Stimulated activated naive B cell treated with anti-CD40 and anti-IgM and Interleukin-4, amounts not matched to agents 10 μg/mL and 1 μg/mL and 100 μg/mL, for 72 hours (primary cell): ENCODE results near the gene MAP3K5.
"Not testable (repeated sequence)": the region's sequence is repeated elsewhere in the genome, so short reads cannot be mapped to it uniquely, and the experiment has no call there.

Experiments
- ATAC-seq, 2 donors: fragments of 150-1000 bp; cut with Tn5 transposase; replicated peaks; 2 replicates each; pipeline ENCODE4 v1.10.0; 2021; ENCODE audit warnings: moderate library complexity in 1 of 2
- DNase-seq: peaks from one replicate; pipeline ENCODE4 v3.0.0; 2021
- H3K27ac Mint-ChIP-seq: one replicate; pipeline ENCODE4 v1.8.0; 2022; ENCODE audit warnings: mild to moderate bottlenecking, mixed read lengths
- H3K27me3 Mint-ChIP-seq, 2 donors: one replicate each; pipeline ENCODE4 v1.8.0; 2022; ENCODE audit warnings: mixed read lengths in 2 of 2
- H3K36me3 Mint-ChIP-seq, 2 donors: one replicate each; pipeline ENCODE4 v1.8.0; 2022; ENCODE audit warnings: mixed read lengths in 2 of 2, mild to moderate bottlenecking in 1 of 2
- H3K4me1 Mint-ChIP-seq, 2 donors: one replicate each; pipeline ENCODE4 v1.8.0; 2022; ENCODE audit warnings: mixed read lengths in 2 of 2, mild to moderate bottlenecking in 1 of 2
- H3K4me3 Mint-ChIP-seq, 2 donors: one replicate each; pipeline ENCODE4 v1.8.0; 2022; ENCODE audit warnings: mild to moderate bottlenecking in 2 of 2, mixed read lengths in 2 of 2, moderate library complexity in 1 of 2
- H3K9me3 Mint-ChIP-seq, 2 donors: one replicate each; pipeline ENCODE4 v1.8.0; 2022; ENCODE audit warnings: mixed read lengths in 2 of 2, mild to moderate bottlenecking in 1 of 2

The MAP3K5 gene

GRCh38 chr6:136760781-136761180 is 31.5 kb downstream of the MAP3K5 start:
- H3K4me1 Mint-ChIP-seq: peaks cover 40 to 63% of the 10 kb centered on the region in 2 donors
- not testable (repeated sequence) for H3K27me3 Mint-ChIP-seq, H3K36me3 Mint-ChIP-seq, H3K9me3 Mint-ChIP-seq, DNase-seq
- peak overlapping the region; percentile 45 to 60 for H3K4me3 Mint-ChIP-seq
- peak; percentile 50 to 56 for ATAC-seq
- peak overlapping the region; percentile 69 for H3K27ac Mint-ChIP-seq

- Mint-ChIP-seq H3K27me3 (no peaks in the 10 kb centered on the region), H3K9me3 (no peaks in the 10 kb centered on the region), H3K27ac (no peak overlapping the region), H3K4me1 (peaks cover 32 to 60% of the 10 kb centered on the region in 2 donors), H3K36me3 (peaks cover 5 to 7% of the 10 kb centered on the region in 2 donors), H3K4me3 (no peak overlapping the region)
- DNase-seq (no peak), ATAC-seq (no peak)
Measured at GRCh38 chr6:136757150-136757549, 35.1 kb downstream of the MAP3K5 start.

GRCh38 chr6:136754820-136755219 is 37.5 kb downstream of the MAP3K5 start:
- H3K27ac Mint-ChIP-seq: no peak overlapping the region
- H3K36me3 Mint-ChIP-seq: peaks cover 5% of the 10 kb centered on the region in 2 donors
- no peaks in the 10 kb centered on the region for H3K27me3 Mint-ChIP-seq
- ATAC-seq: no peak
- DNase-seq: no peak
- H3K9me3 Mint-ChIP-seq: no peaks in the 10 kb centered on the region
- H3K4me3 Mint-ChIP-seq: no peak overlapping the region
- H3K4me1 Mint-ChIP-seq: peaks cover 27 to 65% of the 10 kb centered on the region in 2 donors

GRCh38 chr6:136753624-136754023 is 38.7 kb downstream of the MAP3K5 start:
- H3K9me3 Mint-ChIP-seq: no peaks in the 10 kb centered on the region
- peaks cover 5% of the 10 kb centered on the region in 2 donors for H3K36me3 Mint-ChIP-seq
- no peak for ATAC-seq
- peak overlapping the region; percentile 59 for H3K27ac Mint-ChIP-seq
- H3K4me3 Mint-ChIP-seq: no peak overlapping the region
- H3K27me3 Mint-ChIP-seq: no peaks in the 10 kb centered on the region
- peaks cover 33 to 70% of the 10 kb centered on the region in 2 donors for H3K4me1 Mint-ChIP-seq
- DNase-seq: no peak

- ATAC-seq: no peak
- peaks cover 33 to 70% of the 10 kb centered on the region in 2 donors for H3K4me1 Mint-ChIP-seq
- no peak for DNase-seq
- no peaks in the 10 kb centered on the region for H3K27me3 Mint-ChIP-seq
- no peaks in the 10 kb centered on the region for H3K9me3 Mint-ChIP-seq
- H3K27ac Mint-ChIP-seq: peak overlapping the region; percentile 66
- peak overlapping the region in 1 of 2 donors; percentile 69 for H3K4me3 Mint-ChIP-seq
- H3K36me3 Mint-ChIP-seq: peaks cover 5% of the 10 kb centered on the region in 2 donors
Measured at GRCh38 chr6:136752554-136752953, 39.7 kb downstream of the MAP3K5 start.

- H3K27ac Mint-ChIP-seq: peak overlapping the region; percentile 66
- no peaks in the 10 kb centered on the region for H3K27me3 Mint-ChIP-seq
- peak overlapping the region; percentile 69 to 72 for H3K4me3 Mint-ChIP-seq
- no peaks in the 10 kb centered on the region for H3K9me3 Mint-ChIP-seq
- DNase-seq: no peak
- peaks cover 33 to 71% of the 10 kb centered on the region in 2 donors for H3K4me1 Mint-ChIP-seq
- no peak for ATAC-seq
- H3K36me3 Mint-ChIP-seq: peaks cover 5% of the 10 kb centered on the region in 2 donors
Measured at GRCh38 chr6:136751991-136752390, 40.3 kb downstream of the MAP3K5 start.

GRCh38 chr6:136751522-136751956 is 40.7 kb downstream of the MAP3K5 start:
- DNase-seq: no peak
- Mint-ChIP-seq H3K27me3 (no peaks in the 10 kb centered on the region), H3K4me1 (peaks cover 33 to 74% of the 10 kb centered on the region in 2 donors), H3K9me3 (no peaks in the 10 kb centered on the region), H3K27ac (no peak overlapping the region), H3K4me3 (peak overlapping the region; percentile 39 to 69), H3K36me3 (peaks cover 4 to 5% of the 10 kb centered on the region in 2 donors)
- ATAC-seq: peak; percentile 98 to 99

- peaks cover 35 to 74% of the 10 kb centered on the region in 2 donors for H3K4me1 Mint-ChIP-seq
- H3K27ac Mint-ChIP-seq: no peak overlapping the region
- H3K9me3 Mint-ChIP-seq: no peaks in the 10 kb centered on the region
- ATAC-seq: peak; percentile 32 to 43
- DNase-seq: no peak
- H3K36me3 Mint-ChIP-seq: peaks cover 4 to 5% of the 10 kb centered on the region in 2 donors
- peak overlapping the region; percentile 39 to 69 for H3K4me3 Mint-ChIP-seq
- H3K27me3 Mint-ChIP-seq: no peaks in the 10 kb centered on the region
Measured at GRCh38 chr6:136750696-136751521, 41.4 kb downstream of the MAP3K5 start.

GRCh38 chr6:136749359-136749997 is 42.8 kb downstream of the MAP3K5 start:
- H3K4me3 Mint-ChIP-seq: no peak overlapping the region
- H3K27me3 Mint-ChIP-seq: no peaks in the 10 kb centered on the region
- no peak overlapping the region for H3K27ac Mint-ChIP-seq
- H3K4me1 Mint-ChIP-seq: peaks cover 31 to 72% of the 10 kb centered on the region in 2 donors
- H3K36me3 Mint-ChIP-seq: peaks cover 2 to 4% of the 10 kb centered on the region in 2 donors
- H3K9me3 Mint-ChIP-seq: no peaks in the 10 kb centered on the region
- ATAC-seq (no peak), DNase-seq (no peak)

- DNase-seq: no peak
- ATAC-seq: no peak
- Mint-ChIP-seq H3K4me3 (no peak overlapping the region), H3K27ac (no peak overlapping the region), H3K36me3 (peaks cover 3 to 10% of the 10 kb centered on the region in 2 donors), H3K27me3 (no peaks in the 10 kb centered on the region), H3K4me1 (peaks cover 31 to 67% of the 10 kb centered on the region in 2 donors), H3K9me3 (no peaks in the 10 kb centered on the region)
Measured at GRCh38 chr6:136747507-136747906, 44.8 kb downstream of the MAP3K5 start.

GRCh38 chr6:136745300-136745699 is 47.0 kb downstream of the MAP3K5 start:
- H3K4me3 Mint-ChIP-seq: no peak overlapping the region
- H3K36me3 Mint-ChIP-seq: peaks cover 3 to 14% of the 10 kb centered on the region in 2 donors
- DNase-seq: no peak
- peaks cover 24 to 55% of the 10 kb centered on the region in 2 donors for H3K4me1 Mint-ChIP-seq
- ATAC-seq: no peak
- H3K27me3 Mint-ChIP-seq: no peaks in the 10 kb centered on the region
- H3K9me3 Mint-ChIP-seq: no peaks in the 10 kb centered on the region
- H3K27ac Mint-ChIP-seq: no peak overlapping the region

GRCh38 chr6:136744889-136745288 is 47.4 kb downstream of the MAP3K5 start:
- H3K36me3 Mint-ChIP-seq: peaks cover 3 to 14% of the 10 kb centered on the region in 2 donors
- DNase-seq: no peak
- H3K4me1 Mint-ChIP-seq: peaks cover 28 to 55% of the 10 kb centered on the region in 2 donors
- H3K4me3 Mint-ChIP-seq: no peak overlapping the region
- no peak for ATAC-seq
- H3K9me3 Mint-ChIP-seq: no peaks in the 10 kb centered on the region
- H3K27me3 Mint-ChIP-seq: no peaks in the 10 kb centered on the region
- H3K27ac Mint-ChIP-seq: no peak overlapping the region

GRCh38 chr6:136742125-136742524 is 50.2 kb downstream of the MAP3K5 start:
- DNase-seq (no peak), ATAC-seq (no peak)
- Mint-ChIP-seq H3K9me3 (no peaks in the 10 kb centered on the region), H3K4me3 (no peak overlapping the region), H3K36me3 (peaks cover 3 to 13% of the 10 kb centered on the region in 2 donors), H3K27ac (no peak overlapping the region), H3K27me3 (no peaks in the 10 kb centered on the region), H3K4me1 (peaks cover 43 to 71% of the 10 kb centered on the region in 2 donors)

GRCh38 chr6:136740050-136740974 is 52.0 kb downstream of the MAP3K5 start:
- H3K4me1 Mint-ChIP-seq: peaks cover 39 to 61% of the 10 kb centered on the region in 2 donors
- H3K9me3 Mint-ChIP-seq: no peaks in the 10 kb centered on the region
- H3K36me3 Mint-ChIP-seq: peaks cover 3 to 10% of the 10 kb centered on the region in 2 donors
- DNase-seq (no peak), ATAC-seq (no peak)
- H3K27me3 Mint-ChIP-seq: no peaks in the 10 kb centered on the region
- no peak overlapping the region for H3K27ac Mint-ChIP-seq
- H3K4me3 Mint-ChIP-seq: no peak overlapping the region
